A549 (cell line): ENCODE measurements around the gene CA10. TPM values are rescaled to one million over a fixed set of nuclear protein-coding genes. Genes with fewer than 3 reads are reported as not detected.

ENCODE experiments used
- ATAC-seq, 2 experiments: fragments of 200-7000 bp in 1 of 2; fragments of >200 bp in 1 of 2; cut with Nextera tagmentation in 1 of 2; cut with Tn5 transposase in 1 of 2; 3 replicates each; pipeline versions ENCODE4 v1.8.0 to v1.9.1; 2018 to 2020; ENCODE audit warnings: mild to moderate bottlenecking in 1 of 2, moderate library complexity in 1 of 2
- CTCF ChIA-PET: fragments of 300-600 bp; sonication (Branson Sonifier 250); formaldehyde crosslinking; extraction: SDS; loops from one replicate; lab custom pipeline; 2021; ENCODE audit warnings: antibody characterized with exemption, inconsistent platforms; lab: Yijun Ruan, JAX
- POLR2A ChIA-PET: fragments of 350-600 bp; formaldehyde crosslinking; extraction: SDS; loops from one replicate; lab custom pipeline; 2021; ENCODE audit warnings: antibody characterized with exemption, inconsistent platforms; lab: Yijun Ruan, JAX
- DNase-seq, 2 experiments: peaks; one replicate each; pipeline versions ENCODE4 v3.0.0 to v3.0.0-alpha.2; 2011 to 2016; ENCODE audit warnings: low read depth in 1 of 2, low spot score in 1 of 2
- FAIRE-seq: peaks from 2 replicates; lab custom pipeline; 2011; peaks lifted over from hg19 to GRCh38; lab: Jason Lieb, UNC
- H3K27ac ChIP-seq, 2 experiments: fragments of >200 bp; sonication (Bioruptor Twin); formaldehyde crosslinking; 3 replicates each; pipeline ENCODE4 v1.5.1; 2016 to 2017
- H3K4me1 ChIP-seq: fragments of >200 bp; sonication (Bioruptor Twin); formaldehyde crosslinking; 3 replicates; pipeline ENCODE4 v1.6.1; 2016
- H3K4me2 ChIP-seq: fragments of >200 bp; sonication (Bioruptor Twin); formaldehyde crosslinking; 3 replicates; pipeline ENCODE4 v1.6.1; 2016
- H3K4me3 ChIP-seq: fragments of >200 bp; sonication (Bioruptor Twin); formaldehyde crosslinking; 3 replicates; pipeline ENCODE4 v1.5.1; 2016
- H3K9me3 ChIP-seq: fragments of >200 bp; sonication (Bioruptor Twin); formaldehyde crosslinking; 3 replicates; pipeline ENCODE4 v1.6.1; 2016
- EHMT2 ChIP-seq: fragments of 200-600 bp; sonication (generic); IDR thresholded peaks from 2 replicates; pipeline ENCODE4 v1.6.1; 2016; ENCODE audit warnings: antibody characterized with exemption, low read depth, mild to moderate bottlenecking, moderate library complexity
- EP300 ChIP-seq, 2 experiments: fragments of >200 bp; sonication (Bioruptor Twin); formaldehyde crosslinking; IDR thresholded peaks; 2 replicates in 1 of 2; 3 replicates in 1 of 2; pipeline ENCODE4 v1.6.1; 2016 to 2017
- ESRRA ChIP-seq: fragments of 150-350 bp; IDR thresholded peaks from 2 replicates; pipeline ENCODE4 v1.6.1; 2014; ENCODE audit warnings: mild to moderate bottlenecking, low read length, borderline replicate concordance
- FOSB ChIP-seq: fragments of 250-450 bp; sonication (Bioruptor Pico); IDR thresholded peaks from 2 replicates; pipeline ENCODE4 v1.5.0; 2020; ENCODE audit warnings: mild to moderate bottlenecking, moderate library complexity
- FOSL2 ChIP-seq, 2 experiments: fragments of 450-650 bp in 1 of 2; fragments of >200 bp in 1 of 2; sonication (Bioruptor Twin) in 1 of 2; formaldehyde crosslinking; IDR thresholded peaks; 2 replicates each; pipeline versions ENCODE4 v1.5.0 to v1.6.1; 2016 to 2020; ENCODE audit warnings: mild to moderate bottlenecking in 1 of 2, moderate library complexity in 1 of 2
- KDM5A ChIP-seq: fragments of 200-600 bp; sonication (generic); IDR thresholded peaks from 2 replicates; pipeline ENCODE4 v1.6.1; 2016; ENCODE audit warnings: antibody characterized with exemption, mild to moderate bottlenecking
- NPAS2 ChIP-seq: fragments of 250-450 bp; sonication (Bioruptor Pico); IDR thresholded peaks from 2 replicates; pipeline ENCODE4 v1.8.0; 2022; ENCODE audit warnings: mild to moderate bottlenecking, moderate library complexity, borderline replicate concordance
- NR3C1 ChIP-seq: fragments of >200 bp; sonication (Bioruptor Twin); formaldehyde crosslinking; IDR thresholded peaks from 3 replicates; pipeline ENCODE4 v1.6.1; 2017
- POLR2AphosphoS2 ChIP-seq: conservative IDR thresholded peaks from 2 replicates; pipeline ENCODE4 v1.6.1; 2012; ENCODE audit warnings: low read length, improper control_type of control experiment, inconsistent platforms
- RAD21 ChIP-seq, 2 experiments: fragments of >200 bp in 1 of 2; sonication (Bioruptor Twin) in 1 of 2; formaldehyde crosslinking in 1 of 2; IDR thresholded peaks in 1 of 2; conservative IDR thresholded peaks in 1 of 2; 2 replicates in 1 of 2; 3 replicates in 1 of 2; pipeline ENCODE4 v1.6.1; 2012 to 2018; ENCODE audit warnings: inconsistent platforms in 1 of 2
- RFX5 ChIP-seq: fragments of 450-650 bp; IDR thresholded peaks from 2 replicates; pipeline ENCODE4 v1.7.1; 2014; ENCODE audit warnings: antibody characterized with exemption, mild to moderate bottlenecking, moderate library complexity
- SREBF2 ChIP-seq: fragments of 450-650 bp; IDR thresholded peaks from 2 replicates; pipeline ENCODE4 v1.6.1; 2014; ENCODE audit warnings: mild to moderate bottlenecking, moderate library complexity
- TFCP2L1 ChIP-seq: fragments of 250-450 bp; sonication (Bioruptor Pico); IDR thresholded peaks from 2 replicates; pipeline ENCODE4 v1.5.0; 2021; ENCODE audit warnings: mild to moderate bottlenecking
- ZSCAN20 ChIP-seq: fragments of 250-450 bp; sonication (Bioruptor Pico); IDR thresholded peaks from 2 replicates; pipeline ENCODE4 v1.8.0; 2022; ENCODE audit warnings: mild to moderate bottlenecking, moderate library complexity
- WGBS: methylation state at CpG from one replicate; pipeline ENCODE4 v1.1.6; 2017; ENCODE audit errors: missing lambda C conversion rate; 5-methylcytosine and 5-hydroxymethylcytosine counted together
- polyA plus RNA-seq, 4 experiments: library from polyadenylated mRNA; depleted of rRNA in 3 of 4; stranded (reverse); fragments of >200 nt; fragmentation: RNase III in 1 of 4; extraction: RNeasy Plus Mini Kit Qiagen cat#74134 plus additional on column Dnase treatment in 1 of 4; gene quantifications; 2 replicates in 3 of 4; 3 replicates in 1 of 4; pipeline ENCODE4 v1.2.3, GENCODE V29; 2011 to 2017
- TF ChIP-seq, protein P1 (sequence below): fragments of 450-650 bp; IDR thresholded peaks from 2 replicates; pipeline ENCODE4 v1.6.1; 2014; ENCODE audit warnings: antibody characterized with exemption
- TF ChIP-seq, protein P2 (sequence below): IDR thresholded peaks from 2 replicates; pipeline ENCODE4 v1.6.1; 2012

CA10 gene
- polyA plus RNA-seq, 2 of the 4 experiments (the other 2 are of a cell fraction) = not detected

DNA sequence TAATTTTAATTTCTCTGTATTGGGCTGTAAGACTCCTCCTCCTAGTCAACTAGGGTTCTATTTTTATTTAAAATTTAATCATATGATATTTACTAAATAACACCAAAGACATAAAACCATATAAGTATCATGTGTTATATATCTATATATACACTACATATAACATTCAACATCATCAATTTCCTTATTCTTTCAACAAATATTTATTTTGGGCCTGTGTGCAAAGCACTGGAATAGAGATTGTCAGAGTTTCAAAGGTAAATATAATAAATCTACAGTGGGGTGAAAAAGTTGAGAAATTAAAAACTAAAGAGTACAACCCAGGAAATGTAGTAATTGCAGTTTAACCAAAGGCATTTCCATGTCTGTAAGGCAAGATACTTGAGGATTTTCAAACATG lies 364.0 kb downstream of the CA10 start:
- FAIRE-seq = no peak
- Histone ChIP-seq H3K4me2 (no peak overlapping the region), H3K4me3 (no peak overlapping the region), H3K27ac (no peak overlapping the region), H3K4me1 (no peaks in the 10 kb centered on the region), H3K9me3 (no peaks in the 10 kb centered on the region)
- no peak for ATAC-seq
- POLR2A ChIA-PET = no interaction called here
- CTCF ChIA-PET = interaction anchor here (0.9 kb wide), 1 partner anchor 11 kb away, joined by 3 read pairs; no protein-coding TSS in a partner anchor
- no peak for DNase-seq
- no peak for TF ChIP-seq TFCP2L1 (CRISPR knock-in tag)
- TF ChIP-seq KDM5A = no peak
- TF ChIP-seq NR3C1 = no peak
- no peak for TF ChIP-seq FOSB (CRISPR knock-in tag)
- TF ChIP-seq EP300 (IDR thresholded peaks at IDR 0.05) = no peak
- TF ChIP-seq NPAS2 (CRISPR knock-in tag) = no peak

DNA sequence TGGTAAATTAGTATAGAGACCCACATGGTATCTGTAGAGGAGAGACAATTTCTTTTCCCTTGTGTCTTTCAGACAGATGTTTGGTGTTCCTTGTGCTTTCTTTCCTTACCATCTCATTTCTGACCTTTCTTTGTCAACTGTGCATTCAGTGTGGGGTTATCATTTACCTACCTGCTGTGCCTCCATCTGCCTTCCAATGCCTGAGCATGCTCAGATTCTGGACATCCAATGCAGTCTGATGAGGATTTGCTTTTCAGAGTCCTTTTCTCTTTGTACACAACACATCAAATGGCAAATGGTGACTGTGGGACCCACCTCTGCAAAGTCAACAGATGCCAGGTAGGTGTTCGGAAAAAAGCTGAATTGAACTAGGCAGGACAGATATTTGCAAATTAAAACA lies 364.8 kb downstream of the CA10 start:
- POLR2A ChIA-PET = no interaction called here
- TF ChIP-seq POLR2AphosphoS2 (no peak), SREBF2 (no peak), FOSL2 (IDR thresholded peaks at IDR 0.05) (no peak), FOSL2 (CRISPR knock-in tag; IDR thresholded peaks at IDR 0.05) (no peak)
- TF ChIP-seq, protein P1, sequence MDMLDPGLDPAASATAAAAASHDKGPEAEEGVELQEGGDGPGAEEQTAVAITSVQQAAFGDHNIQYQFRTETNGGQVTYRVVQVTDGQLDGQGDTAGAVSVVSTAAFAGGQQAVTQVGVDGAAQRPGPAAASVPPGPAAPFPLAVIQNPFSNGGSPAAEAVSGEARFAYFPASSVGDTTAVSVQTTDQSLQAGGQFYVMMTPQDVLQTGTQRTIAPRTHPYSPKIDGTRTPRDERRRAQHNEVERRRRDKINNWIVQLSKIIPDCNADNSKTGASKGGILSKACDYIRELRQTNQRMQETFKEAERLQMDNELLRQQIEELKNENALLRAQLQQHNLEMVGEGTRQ = no peak
- no peak overlapping the region for H3K4me2 ChIP-seq
- no peak overlapping the region for H3K4me3 ChIP-seq
- H3K27ac ChIP-seq = no peak overlapping the region
- H3K9me3 ChIP-seq = no peaks in the 10 kb centered on the region
- WGBS = 0% methylated on average over 1 of the region's 1 CpG
- H3K4me1 ChIP-seq = no peaks in the 10 kb centered on the region
- DNase-seq = no peak
- ATAC-seq = no peak
- CTCF ChIA-PET = no interaction called here
- no peak for FAIRE-seq

DNA sequence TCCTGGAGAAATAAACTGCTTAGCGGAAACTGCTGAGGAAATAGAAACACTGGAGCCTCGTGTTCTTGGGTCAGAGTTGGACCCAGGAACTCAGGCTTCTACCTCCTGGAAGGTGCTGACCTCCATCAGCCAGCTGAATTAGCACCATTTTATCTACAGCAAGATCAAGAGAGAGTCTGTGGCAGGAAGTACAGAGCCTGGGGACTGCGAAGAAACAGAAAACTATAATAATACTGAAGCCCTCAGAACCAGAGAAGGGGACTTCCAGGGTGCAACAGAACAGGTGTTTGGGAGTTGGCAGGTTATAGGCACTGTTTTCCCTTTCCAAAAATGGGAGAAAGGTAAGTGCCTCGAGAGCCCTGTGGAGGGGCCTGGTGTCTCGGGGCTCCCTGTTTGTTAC lies 379.7 kb downstream of the CA10 start:
- ATAC-seq = no peak
- TF ChIP-seq EHMT2 (no peak), RAD21 (conservative IDR thresholded peaks at IDR 0.05 in 1 of 2, IDR thresholded peaks at IDR 0.05 in 1 of 2) (no peak)
- TF ChIP-seq, protein P2, sequence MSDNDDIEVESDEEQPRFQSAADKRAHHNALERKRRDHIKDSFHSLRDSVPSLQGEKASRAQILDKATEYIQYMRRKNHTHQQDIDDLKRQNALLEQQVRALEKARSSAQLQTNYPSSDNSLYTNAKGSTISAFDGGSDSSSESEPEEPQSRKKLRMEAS = no peak
- CTCF ChIA-PET = interaction anchor here (1.8 to 2.1 kb wide), 2 partner anchors 13 to 14 kb away, joined by 8 to 9 read pairs; no protein-coding TSS in a partner anchor
- no peak overlapping the region for H3K27ac ChIP-seq
- DNase-seq = no peak
- no peak overlapping the region for H3K4me3 ChIP-seq
- 21% methylated on average over 5 of the region's 5 CpGs for WGBS
- H3K4me1 ChIP-seq = no peaks in the 10 kb centered on the region
- no peak overlapping the region for H3K4me2 ChIP-seq
- H3K9me3 ChIP-seq = no peaks in the 10 kb centered on the region
- POLR2A ChIA-PET = no interaction called here
- FAIRE-seq = no peak

DNA sequence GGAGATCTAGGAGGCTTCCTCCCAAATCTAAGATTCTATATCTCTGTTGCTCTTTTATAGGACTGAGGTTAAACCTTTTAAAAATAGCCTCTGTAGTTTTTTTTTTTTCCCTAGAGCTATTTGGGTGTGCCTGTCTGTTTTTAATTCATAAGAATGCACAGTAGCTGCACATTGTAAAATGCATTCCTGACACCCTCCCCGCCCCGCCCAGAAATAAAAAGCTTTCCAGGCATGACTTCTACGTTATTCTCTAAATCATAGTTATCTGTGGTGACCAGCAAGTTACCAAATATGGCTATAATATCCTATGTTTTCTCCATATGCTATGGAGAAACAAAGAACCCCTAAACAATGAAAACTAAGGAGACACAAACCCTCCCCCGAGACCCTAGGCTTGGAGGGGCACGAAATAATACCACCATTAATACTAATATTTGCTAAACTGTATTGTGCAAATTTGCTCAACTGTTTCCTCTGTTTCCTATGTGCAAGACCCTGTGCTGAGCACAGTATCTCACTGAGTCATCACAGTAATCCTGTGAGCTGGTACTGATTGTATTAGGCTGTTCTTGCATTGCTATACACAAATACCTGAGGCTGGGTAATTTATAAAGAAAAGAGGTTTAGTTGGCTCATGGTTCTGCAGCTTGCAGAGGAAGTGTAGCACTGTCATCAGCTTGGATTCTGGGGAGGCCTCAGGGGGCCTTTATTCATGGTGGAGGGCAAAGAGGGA lies 388.3 kb downstream of the CA10 start:
- no peak for DNase-seq
- POLR2A ChIA-PET = no interaction called here
- Histone ChIP-seq H3K27ac (no peak overlapping the region), H3K4me1 (no peaks in the 10 kb centered on the region), H3K9me3 (no peaks in the 10 kb centered on the region), H3K4me2 (no peak overlapping the region), H3K4me3 (no peak overlapping the region)
- WGBS = 4% methylated on average over 5 of the region's 5 CpGs
- no peak for FAIRE-seq
- no peak for ATAC-seq
- CTCF ChIA-PET = interaction anchor here (1.4 kb wide), 1 partner anchor 398 kb away, joined by 5 read pairs; no protein-coding TSS in a partner anchor
- TF ChIP-seq ESRRA = no peak
- TF ChIP-seq RFX5 = no peak
- TF ChIP-seq SREBF2 = no peak
- no peak for TF ChIP-seq ZSCAN20 (CRISPR knock-in tag)
- TF ChIP-seq, all 56 proteins: peak for 0
